AG04450 (cell line): ENCODE data around the gene TSC22D3. TPM values are rescaled to one million over a fixed set of nuclear protein-coding genes. Genes with fewer than 3 reads are reported as not detected.

ENCODE experiments used
- CTCF ChIA-PET: fragments of 300-600, 350-600 bp; formaldehyde crosslinking; extraction: SDS; loops from one replicate; lab custom pipeline; 2022; ENCODE audit warnings: antibody characterized with exemption, inconsistent platforms; lab: Charles Lee
- POLR2A ChIA-PET: fragments of 350-600 bp; formaldehyde crosslinking; extraction: SDS; loops from one replicate; lab custom pipeline; 2021; ENCODE audit warnings: antibody characterized with exemption, inconsistent platforms; lab: Yijun Ruan, JAX
- DNase-seq: peaks from one replicate; pipeline ENCODE4 v3.0.0-alpha.2; 2011; ENCODE audit warnings: low read depth, low spot score
- H3K27ac ChIP-seq: one replicate; pipeline ENCODE4 v1.5.1; 2012; ENCODE audit warnings: low read depth, low read length, control low read depth
- H3K27me3 ChIP-seq: one replicate; pipeline ENCODE4 v1.6.0; 2012; ENCODE audit warnings: low read length; ENCODE audit not compliant: control insufficient read depth, insufficient read depth
- H3K4me3 ChIP-seq: 2 replicates; pipeline ENCODE4 v1.5.1; 2011; ENCODE audit warnings: mild to moderate bottlenecking, low read depth, low read length, control low read depth
- H3K9me3 ChIP-seq: 2 replicates; pipeline ENCODE4 v1.5.1; 2012; ENCODE audit warnings: low read length; ENCODE audit not compliant: control insufficient read depth, insufficient read depth
- CTCF ChIP-seq: IDR thresholded peaks from 2 replicates; pipeline ENCODE4 v1.5.1; 2011; ENCODE audit warnings: low read depth, low read length, control low read depth, inconsistent platforms
- polyA plus RNA-seq: library from polyadenylated mRNA; depleted of rRNA; stranded (reverse); fragments of >200 nt; gene quantifications from 2 replicates; pipeline ENCODE4 v1.2.3, GENCODE V29; 2011

TSC22D3 gene
- polyA plus RNA-seq, 1 experiment, result 25.3 TPM

- TF ChIP-seq CTCF, result no peak
- Histone ChIP-seq H3K27me3 (peaks cover 22% of the 10 kb centered on the region), H3K4me3 (no peak overlapping the region), H3K9me3 (no peaks in the 10 kb centered on the region), H3K27ac (no peak overlapping the region)
- DNase-seq, result no peak
- POLR2A ChIA-PET, result no interaction called here
- CTCF ChIA-PET, result no interaction called here
Observed at GRCh38 chrX:107769581-107770317, 5.8 kb downstream of the TSC22D3 start.

- DNase-seq, result no peak
- no peaks in the 10 kb centered on the region for H3K9me3 ChIP-seq
- CTCF ChIA-PET, result no interaction called here
- POLR2A ChIA-PET, result no interaction called here
- no peak overlapping the region for H3K27ac ChIP-seq
- H3K27me3 ChIP-seq, result peaks cover 6% of the 10 kb centered on the region
- H3K4me3 ChIP-seq, result no peak overlapping the region
- TF ChIP-seq CTCF, result no peak
Observed at GRCh38 chrX:107768051-107768450, 7.5 kb downstream of the TSC22D3 start.

GRCh38 chrX:107766470-107767150 lies 9.0 kb downstream of the TSC22D3 start:
- H3K27ac ChIP-seq, result no peak overlapping the region
- ChIA-PET CTCF (interaction anchor here (0.6 to 1.4 kb wide), 4 partner anchors 50 to 755 kb away, joined by 3 to 5 read pairs (median 4); no protein-coding TSS in a partner anchor), POLR2A (no interaction called here)
- H3K9me3 ChIP-seq, result no peaks in the 10 kb centered on the region
- no peak overlapping the region for H3K4me3 ChIP-seq
- TF ChIP-seq CTCF, result no peak
- no peak for DNase-seq
- H3K27me3 ChIP-seq, result peaks cover 2% of the 10 kb centered on the region

GRCh38 chrX:107764845-107765608 lies 10.6 kb downstream of the TSC22D3 start:
- POLR2A ChIA-PET, result no interaction called here
- no peak for TF ChIP-seq CTCF
- Histone ChIP-seq H3K27ac (no peak overlapping the region), H3K4me3 (no peak overlapping the region), H3K27me3 (peaks cover 5% of the 10 kb centered on the region), H3K9me3 (no peaks in the 10 kb centered on the region)
- DNase-seq, result no peak
- CTCF ChIA-PET, result no interaction called here
